HEK293 (cell line): ENCODE data around the gene FAAH2.
"Not testable (repeated sequence)": the region's sequence is repeated elsewhere in the genome, so short reads cannot be mapped to it uniquely, and the experiment has no call there.

Experiments used
- CTCF ChIP-seq: fragments of 450-650 bp; formaldehyde crosslinking; IDR thresholded peaks from 2 replicates; pipeline ENCODE4 v1.5.1; 2016; ENCODE audit warnings: missing biosample characterization, missing genetic modification characterization
- PRDM4 ChIP-seq: fragments of 450-650 bp; formaldehyde crosslinking; IDR thresholded peaks from 2 replicates; pipeline ENCODE4 v1.5.1; 2017; ENCODE audit warnings: missing biosample characterization, missing genetic modification characterization
- REST ChIP-seq: fragments of 450-650 bp; formaldehyde crosslinking; IDR thresholded peaks from 2 replicates; pipeline ENCODE4 v1.5.1; 2016; ENCODE audit warnings: missing biosample characterization, missing genetic modification characterization
- ZBTB26 ChIP-seq: fragments of 450-650 bp; formaldehyde crosslinking; optimal IDR thresholded peaks from 2 replicates; pipeline ENCODE3; 2016; ENCODE audit warnings: missing biosample characterization, mild to moderate bottlenecking, missing genetic modification characterization
- ZBTB49 ChIP-seq: fragments of 450-650 bp; formaldehyde crosslinking; IDR thresholded peaks from 2 replicates; pipeline ENCODE4 v1.5.1; 2016; ENCODE audit warnings: missing biosample characterization, missing genetic modification characterization, low read depth
- ZBTB7A ChIP-seq: fragments of 450-650 bp; formaldehyde crosslinking; IDR thresholded peaks from 2 replicates; pipeline ENCODE4 v1.5.1; 2016; ENCODE audit warnings: low read depth, missing biosample characterization, missing genetic modification characterization
- ZNF544 ChIP-seq: fragments of 450-650 bp; formaldehyde crosslinking; IDR thresholded peaks from 2 replicates; pipeline ENCODE4 v1.5.0; 2017; ENCODE audit warnings: missing biosample characterization, missing genetic modification characterization
- ZNF843 ChIP-seq: fragments of 450-650 bp; formaldehyde crosslinking; IDR thresholded peaks from 2 replicates; pipeline ENCODE4 v1.5.1; 2016; ENCODE audit warnings: missing biosample characterization, missing genetic modification characterization

GRCh38 chrX:57335790-57336189, 49.3 kb downstream of the FAAH2 start:
- TF ChIP-seq REST; ZNF843 (tag by site-specific recombination); PRDM4 (tag by site-specific recombination); CTCF (tag by site-specific recombination); ZBTB7A (tag by site-specific recombination); ZBTB49 (tag by site-specific recombination); ZNF544 (tag by site-specific recombination); ZBTB26 (tag by site-specific recombination): not testable (repeated sequence)
